ENCODE measurements around the gene PMM2.
A peak's percentile ranks its signal among the peaks of the same experiment; 100 is the strongest.

PMM2 gene

DNA sequence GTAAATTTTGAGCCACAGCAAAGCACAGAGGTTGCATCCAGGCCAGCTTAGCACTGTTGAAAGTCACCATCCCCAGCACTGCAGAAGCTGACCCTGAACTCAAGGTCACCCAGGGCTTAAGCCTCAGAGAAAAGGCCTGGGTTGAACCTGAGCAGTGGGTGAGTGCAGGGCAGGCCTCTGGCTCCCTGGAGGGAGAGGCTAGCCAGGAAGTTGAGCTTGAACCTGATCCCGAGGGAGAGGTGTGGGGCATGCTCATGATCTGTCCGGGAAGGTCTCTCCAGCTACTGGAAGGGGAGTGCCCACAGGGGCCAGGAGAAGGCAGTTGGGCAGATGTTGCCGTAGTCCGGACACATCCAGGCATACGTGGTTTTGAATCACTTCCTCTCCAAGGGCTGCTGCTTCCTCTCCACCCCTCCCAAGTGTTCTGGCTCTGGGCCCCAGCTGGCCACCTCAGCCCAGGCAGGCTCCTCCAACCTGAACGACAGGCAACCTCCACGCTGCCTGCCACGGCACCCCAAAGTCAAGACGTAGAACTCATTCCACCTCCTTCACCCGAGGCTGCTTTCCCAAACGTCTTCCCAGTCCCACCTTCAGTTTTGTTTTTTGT is 52.7 kb downstream of the PMM2 start:
- no peak for TF ChIP-seq REST (IDR thresholded peaks at IDR 0.05; ENCODE audit: insufficient replicate concordance, low read depth)
- peak; percentile 87 for TF ChIP-seq SPI1 (IDR thresholded peaks at IDR 0.05; ENCODE audit: borderline replicate concordance, low read depth)
- peak; percentile 70 for TF ChIP-seq POLR2AphosphoS5 (IDR thresholded peaks at IDR 0.05; ENCODE audit: low read depth)
- no peak for TF ChIP-seq GABPA (IDR thresholded peaks at IDR 0.05; ENCODE audit: low read depth)
- Histone ChIP-seq H3K27me3 (ENCODE audit: insufficient read depth, poor library complexity, severe bottlenecking) (no peaks in the 10 kb centered on the region), H3K4me3 (replicated peaks; ENCODE audit: insufficient read depth, low read length) (no peak overlapping the region), H3K27ac (replicated peaks) (peak overlapping the region; percentile 44)
- peak in 1 of 2 experiments; percentile 80 for DNase-seq (ENCODE audit: low read depth in 1 of 2, low spot score in 1 of 2)

DNA sequence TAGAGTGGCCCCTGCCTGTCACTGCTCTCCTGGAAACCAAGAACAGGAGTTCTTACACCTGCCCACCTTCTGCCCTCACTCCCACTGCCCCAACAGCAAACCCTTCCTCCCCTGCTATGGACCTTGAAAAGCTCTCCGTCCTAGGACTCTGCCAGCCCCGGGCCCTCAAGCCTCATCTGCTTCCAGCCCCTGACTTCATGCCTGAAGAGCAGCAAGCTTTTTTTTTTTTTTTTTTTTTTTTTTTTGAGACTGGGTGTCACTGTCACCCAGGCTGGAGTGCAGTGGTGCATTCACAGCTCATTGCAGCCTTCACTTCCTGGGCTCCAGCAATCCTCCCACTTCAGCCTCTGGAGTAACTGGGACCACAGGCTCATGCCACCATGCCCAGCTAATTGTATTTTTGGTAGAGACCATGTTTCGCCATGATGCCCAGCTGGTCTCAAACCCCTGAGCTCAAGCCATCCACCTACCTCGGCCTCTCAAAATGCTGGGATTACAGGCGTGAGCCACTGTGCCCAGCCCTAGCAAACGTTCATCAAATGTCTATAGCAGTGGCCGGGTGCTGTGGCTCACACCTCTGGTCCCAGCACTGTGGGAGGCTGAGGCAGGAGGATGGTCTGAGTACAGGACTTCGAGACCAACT is 54.2 kb downstream of the PMM2 start:
- no peak overlapping the region for H3K4me3 ChIP-seq (replicated peaks; ENCODE audit: insufficient read depth, low read length)
- no peak for TF ChIP-seq CTCF (IDR thresholded peaks at IDR 0.05; ENCODE audit: insufficient read depth, low read length)
- peak; percentile 43; the same call in 1 of the 2 replicates for TF ChIP-seq POLR2AphosphoS5 (IDR thresholded peaks at IDR 0.05; ENCODE audit: low read depth)
- TF ChIP-seq SPI1 (IDR thresholded peaks at IDR 0.05; ENCODE audit: borderline replicate concordance, low read depth) = no peak
- no peak for TF ChIP-seq GABPA (IDR thresholded peaks at IDR 0.05; ENCODE audit: low read depth)
- TF ChIP-seq REST (IDR thresholded peaks at IDR 0.05; ENCODE audit: insufficient replicate concordance, low read depth) = no peak
- H3K27ac ChIP-seq (replicated peaks) = no peak overlapping the region
- DNase-seq (ENCODE audit: low read depth in 1 of 2, low spot score in 1 of 2) = no peak
- no peaks in the 10 kb centered on the region for H3K27me3 ChIP-seq (ENCODE audit: insufficient read depth, poor library complexity, severe bottlenecking)

GRCh38 chr16:8852534-8852933 is 54.9 kb downstream of the PMM2 start:
- TF ChIP-seq CTCF (IDR thresholded peaks at IDR 0.05; ENCODE audit: insufficient read depth, low read length) (no peak), REST (IDR thresholded peaks at IDR 0.05; ENCODE audit: insufficient replicate concordance, low read depth) (no peak), POLR2AphosphoS5 (IDR thresholded peaks at IDR 0.05; ENCODE audit: low read depth) (no peak; the same call in 1 of the 2 replicates), SPI1 (IDR thresholded peaks at IDR 0.05; ENCODE audit: borderline replicate concordance, low read depth) (no peak), GABPA (IDR thresholded peaks at IDR 0.05; ENCODE audit: low read depth) (no peak)
- no peak for DNase-seq (ENCODE audit: low read depth in 1 of 2, low spot score in 1 of 2)
- Histone ChIP-seq H3K27me3 (ENCODE audit: insufficient read depth, poor library complexity, severe bottlenecking) (no peaks in the 10 kb centered on the region), H3K4me3 (replicated peaks; ENCODE audit: insufficient read depth, low read length) (no peak overlapping the region), H3K27ac (replicated peaks) (no peak overlapping the region)

Data from HL-60 (cell line).